ENCODE results near the gene FBXW11.
"Not testable (repeated sequence)": the region's sequence is repeated elsewhere in the genome, so short reads cannot be mapped to it uniquely, and the experiment has no call there.

The FBXW11 gene

DNA sequence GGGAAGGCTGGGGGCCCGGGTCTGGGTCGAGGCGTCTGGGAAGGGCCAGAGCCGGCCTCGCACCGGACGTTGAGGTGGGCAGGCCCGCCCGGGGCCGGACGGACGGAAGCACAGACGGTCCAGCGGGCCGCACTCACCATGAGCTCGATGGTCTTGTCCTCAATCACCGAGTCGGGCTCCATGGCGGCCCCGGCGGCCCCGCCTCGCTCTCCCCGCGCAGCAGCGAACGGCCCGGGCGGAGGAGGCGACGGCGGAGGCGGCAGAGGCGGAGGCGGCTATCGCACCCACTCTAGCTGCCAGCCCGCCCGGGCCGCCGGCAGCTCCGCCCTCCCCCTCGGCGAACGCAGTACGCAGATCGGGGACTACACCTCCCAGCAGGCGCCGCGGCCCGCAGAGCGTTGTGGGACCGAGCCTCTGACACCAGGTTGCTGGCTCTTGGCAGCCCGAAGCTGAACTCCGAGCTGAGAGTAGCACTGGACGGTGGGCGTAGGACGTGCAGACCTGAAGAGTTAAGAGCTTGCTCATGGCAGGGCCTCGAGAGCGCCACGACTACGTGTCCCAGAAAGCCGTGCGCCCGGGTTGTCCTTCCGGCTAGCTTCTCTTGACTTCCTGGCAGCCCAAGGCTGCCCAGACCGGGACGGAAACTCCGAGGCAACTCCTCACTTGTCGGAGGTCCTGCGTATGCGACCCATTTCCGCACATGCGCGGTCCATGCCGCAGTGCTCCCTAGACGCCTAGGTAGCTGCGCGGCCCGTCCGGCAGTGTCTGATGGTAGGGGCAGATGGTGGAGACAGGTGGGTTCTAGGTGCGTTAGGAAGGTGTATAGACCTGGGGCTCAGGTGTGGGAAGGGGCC lies at the start of gene FBXW11:
TSS of gene FBXW11 (minus strand) at position 318 of the 854 bp plus-strand sequence. CDS start at position 182, 136 bp downstream.
- DNase-seq = peak; percentile 87 to 95

DNA sequence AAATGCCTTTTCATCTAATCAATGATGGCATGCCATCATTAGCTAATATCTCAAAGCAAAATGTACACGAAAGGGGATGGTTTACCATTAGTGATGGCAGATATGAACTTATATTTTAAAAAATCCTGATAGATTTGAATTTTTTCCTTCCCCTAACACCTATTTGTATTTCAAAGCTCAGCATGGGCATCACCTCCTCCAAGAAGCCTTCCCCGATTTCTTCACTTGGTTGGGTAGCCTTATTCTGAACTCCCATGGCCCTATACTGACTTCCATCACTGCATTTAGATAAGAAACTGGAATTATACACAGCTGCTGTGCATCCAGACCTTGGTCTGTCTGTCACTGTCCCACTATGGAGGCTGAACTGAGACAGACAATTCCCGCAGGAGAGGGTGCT lies 49.6 kb upstream of the FBXW11 start:
- DNase-seq = no peak

DNA sequence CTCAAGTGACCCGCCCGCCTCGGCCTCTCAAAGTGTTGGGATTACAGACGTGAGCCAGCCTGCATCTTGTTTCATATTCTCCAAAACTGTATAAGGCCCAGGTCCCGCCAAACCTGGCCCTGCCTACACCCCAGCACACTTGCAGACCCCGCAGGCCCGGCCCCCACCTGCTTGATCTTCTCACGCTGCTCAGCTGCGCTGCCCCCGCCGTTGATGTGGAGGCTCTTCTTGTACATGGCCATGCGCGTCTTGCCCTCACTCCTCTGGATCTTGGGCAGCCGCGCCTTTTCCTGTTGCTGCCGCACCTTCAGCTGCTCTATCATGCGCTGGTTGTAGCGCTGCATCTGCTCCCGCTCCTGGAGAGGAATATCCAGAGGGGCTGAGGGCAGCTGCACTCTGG lies 49.0 kb upstream of the FBXW11 start:
- DNase-seq = no peak

- no peak for DNase-seq
These were observed 48.2 kb upstream of the FBXW11 start for GRCh38 chr5:172054611-172055153.

GRCh38 chr5:172052450-172053236 lies 46.2 kb upstream of the FBXW11 start:
- no peak for DNase-seq

DNA sequence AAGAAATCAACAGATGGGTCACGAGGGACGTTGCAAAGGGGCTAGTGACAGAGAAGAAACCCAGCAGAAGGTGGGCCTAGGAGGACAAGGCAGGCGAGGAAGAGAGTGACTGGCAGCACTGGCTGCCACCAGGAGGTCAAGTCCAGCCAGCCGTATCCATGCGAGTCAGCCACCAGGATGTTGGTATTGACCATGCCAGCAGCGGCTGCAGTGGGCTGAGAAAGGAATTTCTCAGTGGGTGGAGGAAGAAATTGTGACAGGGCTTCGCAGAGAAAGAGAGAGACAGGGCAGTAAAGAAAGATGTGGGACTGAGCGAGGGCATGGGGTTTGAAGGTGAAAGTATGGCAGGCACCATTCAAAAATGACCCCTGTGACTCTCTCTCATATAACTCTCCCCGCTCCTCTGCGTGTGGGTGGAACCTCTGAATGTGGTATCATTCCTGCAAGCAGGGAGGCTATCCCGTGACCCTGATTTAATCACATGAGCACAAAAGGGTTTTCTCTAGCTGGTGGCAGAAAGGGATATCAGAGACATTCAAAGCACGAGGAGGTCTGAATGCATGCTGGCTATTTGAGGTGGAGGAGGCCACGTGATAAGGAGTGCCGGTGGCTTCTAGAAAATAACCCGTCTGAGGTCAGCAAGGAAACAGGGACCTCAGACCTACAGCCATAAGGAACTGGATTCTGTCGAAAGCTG lies 45.4 kb upstream of the FBXW11 start:
- no peak for DNase-seq

DNA sequence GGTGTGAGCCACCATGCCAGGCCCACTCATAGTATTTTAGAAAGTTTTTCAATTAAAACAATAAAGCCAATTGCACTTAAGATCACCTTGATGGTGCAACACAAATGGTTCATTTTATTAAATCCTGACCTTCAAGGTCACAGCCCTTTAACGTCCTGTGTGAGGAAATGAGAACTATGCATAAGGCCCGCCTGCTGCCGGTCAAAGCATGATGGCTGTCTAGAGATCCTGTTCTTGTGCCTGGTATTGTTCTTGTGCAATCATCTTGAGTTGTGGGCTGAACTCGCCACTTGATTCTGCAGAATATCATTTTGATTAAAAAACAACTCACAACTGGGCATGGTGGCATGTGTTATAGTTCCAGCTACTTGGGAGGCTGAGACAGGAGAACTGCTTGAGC lies 43.6 kb upstream of the FBXW11 start:
- DNase-seq = no peak

DNA sequence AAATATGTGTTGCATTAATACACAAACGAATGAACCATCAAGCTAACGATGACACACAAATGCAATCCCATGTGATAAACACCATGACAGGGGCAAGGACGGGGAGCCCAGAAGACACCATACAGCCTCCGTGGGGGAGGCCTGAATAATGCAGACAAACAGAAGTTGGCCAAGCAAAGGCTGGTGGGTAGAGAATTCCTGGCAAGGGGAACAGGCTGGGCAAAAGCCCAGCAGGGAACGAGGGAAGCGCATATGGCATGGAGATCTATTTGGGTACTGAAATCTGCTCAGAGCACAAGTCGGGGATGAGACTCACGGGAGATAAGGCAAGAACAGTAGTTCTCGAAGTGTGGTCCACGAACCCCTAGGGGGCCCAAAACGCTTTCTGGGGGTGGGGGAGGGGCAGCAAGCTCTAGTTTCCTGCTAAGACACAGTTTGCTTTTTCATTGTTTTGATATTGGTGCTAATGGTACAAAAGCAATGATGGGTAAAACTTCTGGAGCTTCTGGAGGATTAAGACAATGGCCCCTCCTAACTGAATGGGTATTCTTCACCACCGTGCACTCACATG lies 42.9 kb upstream of the FBXW11 start:
- no peak for DNase-seq

- DNase-seq = no peak
These were observed 42.2 kb upstream of the FBXW11 start for GRCh38 chr5:172048539-172049101.

DNA sequence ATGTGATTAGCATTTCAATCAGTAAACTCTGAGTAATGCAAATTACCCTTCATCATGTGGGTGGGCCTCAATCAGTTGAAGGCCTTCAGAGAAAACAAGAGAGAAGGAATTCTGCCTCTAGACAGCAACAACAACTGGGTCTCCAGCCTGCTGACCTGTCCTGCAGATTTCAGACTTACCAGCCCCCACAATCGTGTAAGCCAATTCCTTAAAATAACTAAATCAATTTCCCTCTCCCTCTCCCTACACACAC lies 41.7 kb upstream of the FBXW11 start:
- no peak for DNase-seq

- no peak for DNase-seq
These were observed 40.2 kb upstream of the FBXW11 start for GRCh38 chr5:172046593-172046992.

GRCh38 chr5:172045315-172045632 lies 38.8 kb upstream of the FBXW11 start:
- DNase-seq = no peak

DNA sequence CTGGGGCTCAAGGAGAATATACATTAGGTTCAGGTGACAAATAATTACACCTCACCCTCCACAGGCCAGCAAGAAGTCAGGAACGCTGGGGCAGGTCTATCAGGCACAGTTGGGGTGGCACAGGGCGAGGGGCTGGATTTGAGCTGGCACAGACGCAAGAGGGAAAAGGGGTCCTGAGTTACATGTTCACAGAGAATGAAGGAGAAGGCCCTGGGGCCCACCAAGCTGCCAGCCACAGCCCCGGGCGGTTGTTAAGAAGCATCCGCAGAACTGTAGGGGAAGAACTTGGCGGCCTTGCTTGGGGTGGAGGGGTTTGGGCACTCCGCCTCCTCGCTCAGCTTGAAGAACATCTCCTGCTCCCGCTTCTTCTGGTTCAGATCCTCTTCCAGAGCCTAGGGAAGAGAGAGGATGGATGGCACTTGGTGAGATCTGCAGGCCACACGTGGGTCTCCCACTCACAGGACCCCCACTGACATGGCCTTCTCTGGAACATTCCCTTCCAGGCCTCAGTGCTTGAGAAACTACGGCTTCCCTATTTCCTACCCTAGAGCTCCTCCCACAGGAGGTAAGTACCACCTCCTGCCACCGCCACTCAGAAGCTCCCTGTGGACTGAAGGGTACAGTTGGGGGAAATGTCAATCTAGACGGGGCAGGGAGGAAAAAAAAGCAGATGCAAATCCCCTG lies 38.3 kb upstream of the FBXW11 start:
- no peak for DNase-seq

DNA sequence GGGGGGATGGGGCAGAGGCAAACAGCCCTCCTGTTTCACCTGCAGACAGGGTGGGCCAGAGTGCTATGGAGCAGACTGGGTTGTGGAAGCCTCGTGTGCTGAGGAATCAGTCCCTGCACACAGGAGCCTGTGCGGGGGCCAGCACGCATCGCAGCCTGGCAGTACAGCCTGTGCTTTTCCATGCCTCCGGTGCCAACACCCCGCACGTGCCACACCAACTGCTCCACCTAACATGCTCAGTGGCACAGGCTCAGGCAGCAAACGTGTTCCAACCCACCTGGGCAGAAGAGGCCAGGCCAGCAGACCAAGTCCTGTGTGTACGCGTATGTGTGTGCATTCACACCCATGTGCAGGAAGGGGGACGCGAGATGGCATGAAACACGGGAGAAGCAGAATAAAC lies 37.4 kb upstream of the FBXW11 start:
- no peak for DNase-seq

GRCh38 chr5:172042183-172042582 lies 35.7 kb upstream of the FBXW11 start:
- no peak for DNase-seq

DNA sequence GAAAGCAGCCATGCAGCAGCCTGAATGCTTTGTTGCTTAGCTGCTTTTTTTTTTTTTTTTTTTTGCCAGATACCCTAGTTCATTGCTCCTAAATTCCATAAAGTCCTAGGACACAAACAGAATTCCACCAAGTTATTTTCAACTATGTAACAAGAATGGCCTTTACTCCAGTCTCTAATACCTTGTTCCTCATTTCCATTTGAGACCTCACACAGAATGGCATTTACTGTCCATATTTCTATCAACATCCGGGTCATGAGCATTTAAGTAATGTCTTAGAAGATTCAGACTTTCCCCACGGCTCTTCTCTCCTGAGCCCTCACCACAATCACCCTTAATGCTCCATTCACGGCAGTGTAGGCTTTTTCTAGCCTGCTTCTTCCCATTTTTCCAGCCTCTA lies 31.7 kb upstream of the FBXW11 start:
- no peak for DNase-seq

DNA sequence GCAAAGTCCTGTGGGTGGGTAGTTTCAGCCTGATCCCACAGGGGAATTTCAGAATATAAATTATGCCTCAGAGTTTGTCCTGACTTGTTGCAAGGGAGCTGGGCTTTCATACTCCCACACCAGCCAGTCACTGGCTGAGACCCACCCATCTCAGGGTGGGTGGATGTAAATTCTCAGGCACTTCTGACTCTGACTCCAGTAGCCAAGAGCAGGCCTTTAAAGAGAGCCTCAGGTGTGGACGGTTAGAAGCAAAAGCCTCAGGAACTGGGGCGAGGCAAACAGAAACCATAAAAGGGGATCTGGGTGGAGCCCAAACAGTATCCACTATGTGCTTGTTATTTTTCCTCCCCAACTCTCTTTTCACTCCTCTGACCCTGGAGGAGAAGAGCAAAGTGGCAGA lies 28.6 kb upstream of the FBXW11 start:
- DNase-seq = no peak

- DNase-seq = no peak
These were observed 25.5 kb upstream of the FBXW11 start for GRCh38 chr5:172031894-172032461.

- DNase-seq = no peak
These were observed 23.4 kb upstream of the FBXW11 start for GRCh38 chr5:172029876-172030275.

DNA sequence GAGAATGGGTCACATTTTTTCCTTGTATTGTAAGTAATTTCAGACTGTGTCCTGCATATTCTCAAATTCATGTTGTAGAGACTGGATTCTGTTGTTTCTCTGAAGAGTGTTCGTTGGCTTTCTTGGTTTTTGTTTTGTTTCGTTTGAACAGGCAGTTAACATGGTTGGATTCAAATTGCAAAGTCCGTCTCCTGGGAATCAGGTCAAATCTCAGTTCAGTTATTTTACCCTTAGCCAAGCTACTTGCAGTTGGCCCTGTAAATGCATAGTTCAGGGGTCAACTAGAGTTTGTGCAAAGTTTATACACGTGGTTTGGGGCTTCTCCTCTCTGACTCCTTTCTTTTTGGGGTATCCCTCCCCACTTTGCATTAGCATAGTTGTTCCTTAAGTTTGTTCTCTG lies 21.7 kb upstream of the FBXW11 start:
- no peak for DNase-seq

DNA sequence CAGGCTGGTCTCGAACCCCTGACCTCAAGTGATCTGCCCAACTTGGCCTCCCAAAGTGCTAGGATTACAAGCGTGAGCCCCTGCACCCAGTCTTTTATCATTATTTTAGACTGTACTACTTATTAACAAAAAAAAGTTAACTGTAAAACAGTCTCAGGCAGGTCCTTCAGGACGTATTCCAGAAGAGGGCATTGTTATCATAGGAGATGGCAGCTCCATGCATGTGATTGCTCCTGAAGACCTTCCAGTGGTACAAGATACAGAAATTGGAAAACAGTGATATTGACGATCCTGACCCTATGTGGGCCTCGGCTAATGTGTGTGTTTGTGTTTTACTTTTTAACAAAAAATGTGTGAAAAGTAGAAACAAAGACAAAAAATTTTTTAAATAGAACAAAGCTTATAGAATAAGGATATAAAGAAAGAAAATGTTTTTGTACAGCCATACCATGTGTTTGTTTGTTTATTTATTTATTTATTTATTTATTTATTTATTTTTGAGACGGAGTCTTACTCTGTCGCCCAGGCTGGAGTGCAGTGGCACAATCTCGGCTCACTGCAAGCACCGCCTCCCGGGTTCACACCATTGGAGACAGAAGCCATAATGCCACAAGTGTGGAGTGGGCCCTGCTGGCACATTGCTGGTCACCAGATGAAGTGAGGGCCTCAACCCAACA lies 13.8 kb upstream of the FBXW11 start:
- not testable (repeated sequence) for DNase-seq
